CMK (cell line): Measurements from ENCODE around the gene PIGN.
A peak's percentile ranks its signal among the peaks of the same experiment; 100 is the strongest.
"Not testable (repeated sequence)": the region's sequence is repeated elsewhere in the genome, so short reads cannot be mapped to it uniquely, and the experiment has no call there.

Experiments used
- DNase-seq: peaks from one replicate; pipeline ENCODE4 v3.0.0-alpha.2; 2010; ENCODE audit warnings: low read depth

Gene PIGN

GRCh38 chr18:62177271-62177670 lies 9.6 kb downstream of the PIGN start:
- no peak for DNase-seq

- DNase-seq = no peak
Measured at GRCh38 chr18:62175521-62175920, 11.3 kb downstream of the PIGN start.

GRCh38 chr18:62172298-62172697 lies 14.6 kb downstream of the PIGN start:
- no peak for DNase-seq

- no peak for DNase-seq
Measured at GRCh38 chr18:62170857-62171256, 16.0 kb downstream of the PIGN start.

- DNase-seq = not testable (repeated sequence)
Measured at GRCh38 chr18:62166524-62166923, 20.3 kb downstream of the PIGN start.

- no peak for DNase-seq
Measured at GRCh38 chr18:62165583-62165982, 21.3 kb downstream of the PIGN start.

GRCh38 chr18:62164855-62165487 lies 21.9 kb downstream of the PIGN start:
- DNase-seq = no peak

- no peak for DNase-seq
Measured at GRCh38 chr18:62164310-62164709, 22.5 kb downstream of the PIGN start.

GRCh38 chr18:62157843-62158242 lies 29.0 kb downstream of the PIGN start:
- DNase-seq = no peak

- no peak for DNase-seq
Measured at GRCh38 chr18:62152844-62153243, 34.0 kb downstream of the PIGN start.

GRCh38 chr18:62151068-62151771 lies 35.6 kb downstream of the PIGN start:
- no peak for DNase-seq

GRCh38 chr18:62144338-62144737 lies 42.5 kb downstream of the PIGN start:
- no peak for DNase-seq

- no peak for DNase-seq
Measured at GRCh38 chr18:62140259-62140658, 46.6 kb downstream of the PIGN start.

GRCh38 chr18:62138461-62139235 lies 48.2 kb downstream of the PIGN start:
- no peak for DNase-seq

GRCh38 chr18:62131301-62131909 lies 55.5 kb downstream of the PIGN start:
- DNase-seq = peak; percentile 40

GRCh38 chr18:62128157-62128556 lies 58.7 kb downstream of the PIGN start:
- DNase-seq = no peak

- DNase-seq = no peak
Measured at GRCh38 chr18:62126737-62127136, 60.1 kb downstream of the PIGN start.

- DNase-seq = no peak
Measured at GRCh38 chr18:62125702-62126101, 61.2 kb downstream of the PIGN start.

- DNase-seq = no peak
Measured at GRCh38 chr18:62122330-62122729, 64.5 kb downstream of the PIGN start.

GRCh38 chr18:62119884-62120283 lies 67.0 kb downstream of the PIGN start:
- no peak for DNase-seq

GRCh38 chr18:62118328-62118727 lies 68.5 kb downstream of the PIGN start:
- no peak for DNase-seq

GRCh38 chr18:62109676-62110075 lies 77.2 kb downstream of the PIGN start:
- DNase-seq = no peak

- DNase-seq = no peak
Measured at GRCh38 chr18:62107881-62108280, 79.0 kb downstream of the PIGN start.
